Dedifferentiated amniotic fluid mesenchymal stem cell (primary cell): Measurements from ENCODE around the gene CDH15.
"Not testable (repeated sequence)": the region's sequence is repeated elsewhere in the genome, so short reads cannot be mapped to it uniquely, and the experiment has no call there.

ENCODE experiments used
- DNase-seq: peaks from one replicate; pipeline ENCODE4 v3.0.0-alpha.2; 2016; ENCODE audit errors: extremely low spot score

Gene CDH15

DNA sequence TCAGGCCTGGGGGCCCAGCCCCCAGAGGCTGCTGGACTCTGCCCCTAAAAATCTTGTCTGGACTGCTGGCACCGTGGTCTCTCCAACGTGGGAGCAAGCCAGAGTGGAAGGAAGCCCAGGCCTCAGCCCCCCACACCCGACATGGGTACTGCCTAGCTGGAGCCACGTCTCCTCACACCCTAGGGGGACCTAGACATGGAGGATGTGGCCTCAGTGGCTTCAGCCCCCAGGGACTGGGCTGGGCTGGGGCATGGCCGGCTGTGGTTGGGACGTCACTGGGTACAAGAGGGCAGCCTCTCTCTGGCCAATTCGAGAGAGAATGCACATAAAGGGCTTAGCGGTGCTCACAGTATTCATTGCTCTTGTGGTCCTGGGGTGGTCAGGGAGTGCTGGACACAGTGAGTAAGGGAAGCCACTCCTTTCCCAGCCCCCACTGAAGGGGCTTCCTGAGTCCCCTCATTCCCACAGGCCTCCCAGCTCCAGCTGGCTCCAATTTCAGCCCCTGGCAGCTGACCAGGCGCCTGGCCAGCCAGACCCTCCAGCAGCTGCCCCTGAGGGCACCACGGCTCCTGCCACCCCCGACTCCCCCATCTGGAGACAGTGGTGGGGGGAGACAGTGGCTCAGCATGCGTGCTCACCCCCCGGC is 1.1 kb downstream of the CDH15 start:
- no peak for DNase-seq

DNA sequence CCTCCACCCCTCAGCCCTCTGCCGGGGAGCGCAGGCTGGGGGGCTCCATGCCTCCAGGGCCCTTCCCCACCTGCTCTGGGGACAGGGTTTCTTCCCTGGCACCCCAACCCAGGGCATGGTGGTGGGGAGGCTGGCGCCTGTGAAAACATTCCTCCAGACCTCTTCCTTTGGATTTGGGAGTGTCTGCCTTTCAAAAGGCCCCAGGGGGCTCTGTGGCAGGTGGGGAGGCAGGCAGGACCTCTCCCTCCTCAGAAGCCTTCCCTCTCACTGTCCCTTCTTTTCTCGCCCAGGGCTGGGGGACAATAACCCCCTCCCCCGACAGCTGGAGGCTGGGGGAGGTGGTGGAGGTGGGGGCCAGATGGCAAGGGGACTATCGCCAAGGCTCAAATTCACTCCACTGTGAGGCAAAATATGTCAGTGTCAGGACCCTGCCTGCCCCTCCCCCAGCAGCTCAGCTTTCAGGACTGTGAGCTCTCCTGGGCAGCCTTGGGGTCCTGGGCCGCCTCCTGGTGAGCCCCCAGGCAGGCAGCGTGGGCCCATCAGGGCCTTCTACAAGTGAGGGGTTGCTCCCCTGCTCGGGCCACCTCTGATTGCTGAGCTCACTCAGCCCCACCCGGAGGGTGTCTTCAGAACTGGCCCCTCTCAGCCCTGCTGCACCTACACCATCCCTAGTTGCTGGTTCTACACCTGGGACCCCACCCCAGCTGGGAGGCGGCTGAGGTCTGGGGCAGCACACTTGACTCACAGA is 1.8 kb downstream of the CDH15 start:
- no peak for DNase-seq

DNA sequence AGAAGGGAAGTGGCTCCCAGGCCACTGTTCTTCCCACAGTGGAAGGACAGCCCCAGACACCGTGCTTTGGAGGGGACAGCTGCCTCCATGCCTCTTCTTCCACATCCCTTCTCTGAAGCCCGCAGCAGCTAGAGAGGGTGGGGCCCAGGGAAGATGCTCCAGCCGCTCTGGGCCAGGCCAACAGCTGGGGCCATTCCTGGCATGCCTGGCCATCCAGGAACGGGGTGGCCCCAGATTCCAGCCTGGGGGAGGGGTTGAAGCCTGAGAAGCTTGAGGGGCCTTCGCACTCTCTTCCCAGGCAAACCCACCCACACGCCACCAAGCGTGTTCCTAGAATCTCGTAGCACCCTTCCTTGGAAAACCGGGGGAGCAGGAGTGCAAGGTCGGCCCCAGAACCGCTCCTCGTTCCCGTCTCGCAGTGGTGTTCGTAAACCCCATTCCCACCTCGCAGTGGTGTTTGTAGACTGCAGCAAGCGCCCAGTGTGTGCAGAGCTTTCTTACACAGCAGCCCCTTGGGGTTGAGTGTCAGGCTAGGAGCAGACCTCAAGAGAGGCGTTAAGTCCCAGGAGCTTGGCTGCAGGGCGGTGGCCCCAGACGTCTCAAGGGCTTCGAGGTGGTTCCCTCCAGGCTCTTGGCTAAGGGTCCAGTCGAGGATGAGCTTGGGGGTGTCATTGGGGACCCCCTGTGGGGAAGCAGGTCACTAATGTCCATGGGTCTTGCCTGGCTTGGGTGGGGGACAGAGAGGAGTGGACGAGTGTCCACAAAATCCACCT is 2.7 kb downstream of the CDH15 start:
- DNase-seq = no peak

DNA sequence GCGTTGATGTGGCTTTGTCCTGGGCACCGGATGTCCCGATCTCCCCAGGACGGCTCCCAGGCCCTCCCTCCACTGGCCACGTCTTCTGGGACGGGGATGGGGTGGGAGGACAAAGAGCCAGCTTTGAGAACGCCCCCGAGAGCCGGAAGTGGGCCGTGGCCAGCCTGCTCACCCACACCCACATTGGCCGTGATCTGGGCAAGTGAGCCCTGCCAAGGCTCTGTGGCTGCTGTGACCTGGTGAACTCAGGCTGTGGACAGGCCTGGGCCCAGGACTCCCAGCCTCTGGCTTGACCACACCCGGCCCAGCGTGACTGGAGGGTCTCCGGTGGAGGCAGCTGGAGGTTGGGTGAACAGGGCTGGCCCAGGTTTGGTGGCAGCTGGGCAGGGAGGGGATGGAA is 3.3 kb downstream of the CDH15 start:
- DNase-seq = no peak

DNA sequence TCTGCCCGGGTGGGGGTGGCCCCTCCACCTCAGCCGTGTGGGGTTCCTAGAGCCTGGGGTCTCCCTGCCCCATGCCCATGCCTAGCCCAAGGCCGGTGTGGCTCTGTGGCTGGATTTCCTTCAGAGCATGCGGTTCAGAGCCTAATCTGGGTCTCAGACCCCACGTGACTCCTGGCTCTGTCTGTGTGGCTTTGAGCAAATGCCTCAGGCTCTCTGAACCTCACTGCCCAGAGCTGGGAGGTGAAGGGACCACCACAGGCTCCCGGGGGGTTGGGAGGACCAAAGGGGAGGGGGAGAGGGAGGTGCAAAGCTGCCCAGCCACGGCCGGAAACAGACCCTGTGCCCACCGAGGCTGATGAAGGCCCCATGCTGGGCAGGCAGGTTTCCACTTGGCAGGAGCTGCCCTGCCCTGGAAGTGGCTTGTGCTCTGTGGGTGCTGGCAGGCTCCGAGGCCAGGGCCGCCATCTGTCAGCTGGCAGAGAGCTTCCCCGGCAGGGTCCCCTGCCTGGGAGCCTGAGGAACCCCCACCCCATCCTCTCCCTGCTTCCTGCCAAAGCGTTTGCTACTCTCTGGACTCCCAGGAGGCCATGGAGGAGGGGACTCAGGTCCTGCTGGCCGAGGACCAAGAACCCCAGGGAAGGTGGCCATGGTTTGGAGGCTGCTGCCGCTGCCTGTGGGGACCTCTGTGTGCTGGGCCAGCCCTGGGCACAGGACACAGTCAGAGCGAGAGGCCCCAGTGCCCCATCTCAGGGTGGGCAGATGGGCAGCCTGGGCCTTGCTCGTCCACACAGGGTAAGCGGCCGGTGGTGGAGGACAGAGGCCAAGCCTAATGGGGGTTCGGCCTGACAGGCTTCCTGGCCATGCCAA is 4.0 kb downstream of the CDH15 start:
- no peak for DNase-seq

DNA sequence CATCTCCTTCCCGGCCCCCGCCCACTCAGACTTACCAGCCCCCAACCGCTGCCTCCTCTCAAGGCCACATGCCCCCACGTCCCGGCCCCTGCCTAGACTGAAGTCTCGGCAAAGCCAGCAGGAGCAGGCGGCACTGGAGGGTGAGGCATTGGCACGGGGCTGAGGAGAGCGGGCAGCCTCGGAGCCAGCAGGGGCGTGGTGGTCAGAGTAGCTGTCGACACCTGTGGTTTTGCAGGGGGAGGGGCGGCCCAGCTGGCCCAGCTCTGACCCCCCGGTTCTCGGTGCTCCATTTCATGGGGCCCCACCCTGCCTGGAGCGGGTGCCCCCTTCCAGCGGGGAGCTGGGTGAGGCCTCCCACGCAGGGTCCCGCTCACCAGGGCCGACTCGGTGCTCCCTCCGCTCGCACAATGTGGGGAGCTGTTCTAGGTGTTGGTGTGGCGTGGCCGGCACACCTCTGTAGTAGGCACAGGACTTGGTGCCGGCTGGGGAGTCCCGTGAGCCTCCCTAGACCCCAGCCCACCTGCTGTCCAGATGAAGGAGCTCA is 4.7 kb downstream of the CDH15 start:
- no peak for DNase-seq

DNA sequence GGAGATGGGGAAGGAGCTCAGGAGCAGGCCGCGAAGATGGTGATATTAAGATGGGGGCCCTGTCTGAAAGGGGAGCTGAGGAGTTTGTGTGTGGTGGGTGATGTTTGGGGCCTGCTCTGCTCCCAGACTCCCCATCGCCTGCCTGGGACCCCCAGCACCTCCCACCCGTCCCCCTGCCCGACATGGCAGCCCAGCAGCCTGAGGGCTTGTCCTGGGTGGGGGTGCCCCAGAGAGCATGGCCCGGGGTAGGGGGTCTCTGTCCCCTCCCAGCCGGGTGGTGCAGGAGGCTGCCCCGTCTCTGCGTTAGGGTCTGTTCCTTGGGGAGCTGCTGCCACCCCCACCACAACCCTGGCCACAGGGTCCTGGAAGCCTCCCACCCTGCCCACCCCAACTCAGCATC is 5.2 kb downstream of the CDH15 start:
- no peak for DNase-seq

DNA sequence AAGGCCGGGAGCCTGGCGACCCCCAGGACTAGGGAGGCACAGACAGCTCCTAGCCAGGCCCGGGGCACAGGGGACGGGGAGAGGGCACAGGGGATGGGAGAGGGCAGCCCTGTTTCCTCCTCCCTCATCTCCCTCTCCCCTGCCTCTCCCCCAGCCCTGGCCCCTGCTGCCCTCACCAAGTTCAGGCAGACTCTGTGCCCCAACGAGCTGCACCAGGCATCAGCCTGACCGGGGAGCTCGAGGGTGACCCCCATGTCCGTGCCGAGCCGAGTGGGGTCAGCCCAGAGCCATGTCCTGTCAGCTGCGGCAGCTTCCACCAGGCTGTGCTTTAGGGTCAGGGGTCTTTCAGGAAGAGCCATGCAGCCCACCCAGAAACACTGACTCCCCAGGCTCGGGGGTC is 6.0 kb downstream of the CDH15 start:
- no peak for DNase-seq

DNA sequence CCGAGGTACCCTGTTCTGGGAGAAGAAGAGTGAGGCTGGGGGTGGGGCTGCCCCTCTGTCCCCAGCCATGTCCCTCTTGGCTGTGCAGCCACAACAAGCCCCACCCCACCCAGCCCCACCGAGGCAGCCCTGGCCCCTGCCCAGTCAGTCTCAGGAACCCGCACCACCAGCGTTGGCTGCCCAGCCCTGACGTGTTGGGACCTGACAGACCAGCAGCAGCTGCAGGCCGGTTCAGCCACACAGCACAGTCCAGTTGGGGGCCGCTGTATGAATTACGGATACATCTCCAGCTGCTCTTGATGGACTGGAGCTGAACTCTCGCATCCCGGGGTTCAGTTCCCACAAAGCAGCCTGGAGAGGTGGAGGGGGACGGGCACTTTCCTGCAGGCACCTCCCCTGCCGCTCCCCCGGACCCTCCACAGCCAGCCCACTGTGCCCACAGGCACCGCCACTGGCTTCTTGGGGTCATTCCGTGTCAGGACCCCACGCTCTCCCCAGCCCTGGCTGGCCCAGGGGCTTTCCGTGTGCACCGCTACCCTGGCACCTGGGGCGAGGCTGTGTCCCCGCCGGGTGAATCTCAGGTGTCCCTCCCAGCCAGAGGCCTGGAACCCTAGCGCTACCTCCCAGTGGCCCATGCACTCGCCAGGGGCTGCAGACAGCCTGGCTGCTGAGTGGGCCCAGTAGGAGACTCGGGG is 7.1 kb downstream of the CDH15 start:
- no peak for DNase-seq

DNA sequence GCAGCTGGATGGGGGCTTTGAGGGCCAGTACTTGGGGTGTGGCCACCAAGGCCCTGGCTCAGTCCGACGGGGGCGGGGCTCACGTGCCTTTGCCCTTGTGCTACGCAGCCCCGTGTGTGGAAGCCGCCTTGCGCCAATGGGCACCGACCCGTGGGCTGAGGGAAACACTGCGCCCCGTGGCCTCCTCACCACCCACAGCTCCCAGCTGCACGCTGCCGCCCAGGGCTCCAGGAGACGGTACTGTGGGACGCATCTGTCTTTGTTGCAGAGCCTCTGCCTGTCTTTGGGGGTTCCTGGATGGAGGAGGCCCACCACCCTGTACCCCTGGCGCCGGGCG is 7.6 kb downstream of the CDH15 start:
- DNase-seq = no peak

DNA sequence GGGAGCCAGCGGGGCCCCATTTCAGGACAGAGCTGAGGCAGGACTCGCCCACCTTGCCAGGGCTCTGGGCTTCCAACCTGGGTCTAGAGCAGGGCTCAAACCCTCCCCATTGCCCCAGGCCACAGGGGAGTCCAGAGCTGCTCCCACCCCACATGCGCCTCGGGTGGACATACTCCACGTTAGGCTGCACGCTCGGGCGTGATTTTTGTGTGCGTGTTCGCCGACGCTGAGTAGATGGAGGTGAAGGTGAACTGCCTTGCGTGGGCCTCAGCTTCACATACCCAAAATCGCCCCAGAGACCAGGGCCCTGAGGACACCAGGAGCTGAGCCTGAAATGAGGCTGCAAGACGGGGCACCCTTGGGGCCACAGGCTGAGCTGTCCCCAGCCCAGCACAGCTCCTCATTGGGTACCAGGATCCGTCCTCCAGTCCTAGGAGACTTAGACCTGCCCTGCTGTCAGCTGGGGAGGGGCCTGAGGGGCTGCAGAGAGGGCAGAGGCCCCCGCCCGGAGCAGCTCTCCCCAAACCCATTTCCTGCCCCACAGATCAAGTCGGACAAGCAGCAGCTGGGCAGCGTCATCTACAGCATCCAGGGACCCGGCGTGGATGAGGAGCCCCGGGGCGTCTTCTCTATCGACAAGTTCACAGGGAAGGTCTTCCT is 8.2 kb downstream of the CDH15 start:
- no peak for DNase-seq

DNA sequence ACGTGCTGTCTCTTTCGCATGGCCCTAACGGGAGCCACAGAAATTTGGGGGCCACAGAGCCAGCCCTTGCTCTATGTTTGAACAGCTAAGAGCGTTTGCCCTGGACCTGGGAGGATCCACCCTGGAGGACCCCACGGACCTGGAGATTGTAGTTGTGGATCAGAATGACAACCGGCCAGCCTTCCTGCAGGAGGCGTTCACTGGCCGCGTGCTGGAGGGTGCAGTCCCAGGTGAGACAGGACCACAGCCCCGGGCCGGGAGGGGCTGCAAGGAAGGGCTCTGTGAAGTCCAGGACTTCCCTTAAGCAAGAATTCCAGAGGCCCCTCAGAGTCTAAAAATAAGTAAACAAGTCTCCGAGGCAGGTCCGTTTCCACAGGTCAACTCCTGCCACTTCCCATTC is 11.9 kb downstream of the CDH15 start:
- DNase-seq = no peak

DNA sequence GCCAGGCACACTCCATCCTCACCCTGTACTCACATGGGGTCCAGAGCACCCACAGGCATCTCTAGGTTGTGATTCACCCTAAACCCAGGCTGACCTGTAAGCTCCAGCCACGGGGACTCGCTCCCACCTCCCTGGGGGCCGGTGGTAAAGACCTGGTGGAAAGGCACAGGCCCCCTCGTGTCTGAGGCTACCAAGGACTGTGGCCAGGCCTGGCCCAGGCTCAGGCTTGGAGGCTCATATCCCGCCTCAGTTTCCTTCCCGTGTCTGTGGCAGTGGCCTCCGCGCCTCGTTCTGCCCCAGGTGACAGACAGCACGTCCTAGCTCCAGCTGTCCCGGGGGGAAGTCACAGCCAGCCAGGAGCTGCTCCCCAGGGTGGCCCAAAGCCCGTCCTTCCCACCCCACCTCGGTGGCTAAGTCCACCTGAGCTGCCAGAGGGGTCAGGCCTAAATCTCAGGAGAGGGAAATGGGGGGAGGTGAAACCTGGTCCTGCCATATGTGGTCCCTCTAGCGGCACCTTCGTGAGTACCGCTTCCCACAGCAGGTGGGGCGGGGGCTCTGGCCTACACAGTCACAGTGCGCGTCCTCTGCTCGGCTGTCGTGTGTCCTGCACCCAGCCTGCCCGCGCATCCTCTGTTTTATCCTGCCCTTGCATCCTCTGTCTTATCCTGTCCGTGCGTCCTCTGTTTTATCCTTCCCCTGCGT is 12.6 kb downstream of the CDH15 start:
- DNase-seq = no peak

DNA sequence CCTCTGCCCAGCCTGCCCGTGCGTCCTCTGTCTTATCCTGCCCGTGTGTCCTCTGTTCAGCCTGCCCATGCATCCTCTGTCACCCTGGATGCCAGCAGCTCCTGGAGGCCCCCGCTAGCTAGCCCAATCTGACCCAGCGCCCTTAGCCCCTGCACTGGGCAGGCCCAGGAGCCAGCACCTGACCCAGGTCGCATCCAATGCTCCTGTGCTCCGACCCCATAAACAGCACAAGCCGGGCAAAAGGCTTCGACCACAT is 13.1 kb downstream of the CDH15 start:
- DNase-seq = no peak

DNA sequence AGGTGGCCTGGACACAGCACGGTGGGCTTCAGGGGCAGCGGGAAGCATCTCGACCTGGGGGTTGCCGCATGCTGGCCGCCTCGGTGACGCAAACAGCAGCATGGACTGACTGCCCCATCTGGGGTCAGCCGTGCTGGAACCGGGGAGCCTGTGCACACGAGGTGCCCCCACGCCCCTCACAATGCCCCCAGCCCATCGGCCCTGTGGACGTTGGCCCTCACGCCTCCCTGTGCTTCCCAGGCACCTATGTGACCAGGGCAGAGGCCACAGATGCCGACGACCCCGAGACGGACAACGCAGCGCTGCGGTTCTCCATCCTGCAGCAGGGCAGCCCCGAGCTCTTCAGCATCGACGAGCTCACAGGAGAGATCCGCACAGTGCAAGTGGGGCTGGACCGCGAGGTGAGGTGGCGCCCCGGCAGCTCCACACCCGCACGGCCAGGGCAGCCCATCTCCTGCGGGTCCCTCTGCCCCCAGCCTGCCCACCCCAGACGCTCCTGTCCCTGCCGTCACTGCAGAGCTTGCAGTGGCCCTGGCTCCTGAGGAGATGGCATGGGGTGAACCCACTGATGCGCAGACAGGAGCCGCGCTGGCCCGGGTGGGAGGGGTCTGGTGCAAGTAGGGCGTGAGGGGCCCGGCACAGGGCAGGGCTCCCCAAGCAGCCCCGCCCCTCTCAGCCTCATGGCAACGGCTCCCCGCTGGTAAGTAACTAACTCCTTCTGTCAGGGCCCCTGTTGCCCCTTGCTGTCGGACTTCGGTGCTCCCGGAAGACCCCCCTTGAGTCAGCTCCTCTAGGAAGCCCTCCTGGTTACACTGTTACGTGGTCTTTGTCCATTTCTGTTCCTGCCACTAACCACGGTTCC is 13.6 kb downstream of the CDH15 start:
- no peak for DNase-seq

DNA sequence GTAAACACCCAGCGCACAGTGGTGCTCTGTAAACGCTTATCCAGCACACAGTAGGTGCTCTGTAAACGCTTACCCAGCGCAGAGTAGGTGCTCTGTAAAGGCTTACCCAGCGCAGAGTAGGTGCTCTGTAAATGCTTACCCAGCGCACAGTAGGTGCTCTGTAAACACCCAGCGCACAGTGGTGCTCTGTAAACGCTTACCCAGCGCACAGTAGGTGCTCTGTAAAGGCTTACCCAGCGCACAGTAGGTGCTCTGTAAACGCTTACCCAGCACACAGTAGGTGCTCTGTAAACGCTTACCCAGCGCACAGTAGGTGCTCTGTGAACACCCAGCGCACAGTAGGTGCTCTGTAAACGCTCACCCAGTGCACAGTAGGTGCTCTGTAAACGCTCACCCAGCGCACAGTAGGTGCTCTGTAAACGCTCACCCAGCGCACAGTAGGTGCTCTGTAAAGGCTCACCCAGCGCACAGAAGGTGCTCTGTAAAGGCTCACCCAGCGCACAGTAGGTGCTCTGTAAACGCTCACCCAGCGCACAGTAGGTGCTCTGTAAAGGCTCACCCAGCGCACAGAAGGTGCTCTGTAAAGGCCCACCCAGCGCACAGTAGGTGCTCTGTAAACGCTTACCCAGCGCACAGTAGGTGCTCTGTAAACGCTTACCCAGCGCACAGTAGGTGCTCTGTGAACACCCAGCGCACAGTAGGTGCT is 14.5 kb downstream of the CDH15 start:
- not testable (repeated sequence) for DNase-seq

DNA sequence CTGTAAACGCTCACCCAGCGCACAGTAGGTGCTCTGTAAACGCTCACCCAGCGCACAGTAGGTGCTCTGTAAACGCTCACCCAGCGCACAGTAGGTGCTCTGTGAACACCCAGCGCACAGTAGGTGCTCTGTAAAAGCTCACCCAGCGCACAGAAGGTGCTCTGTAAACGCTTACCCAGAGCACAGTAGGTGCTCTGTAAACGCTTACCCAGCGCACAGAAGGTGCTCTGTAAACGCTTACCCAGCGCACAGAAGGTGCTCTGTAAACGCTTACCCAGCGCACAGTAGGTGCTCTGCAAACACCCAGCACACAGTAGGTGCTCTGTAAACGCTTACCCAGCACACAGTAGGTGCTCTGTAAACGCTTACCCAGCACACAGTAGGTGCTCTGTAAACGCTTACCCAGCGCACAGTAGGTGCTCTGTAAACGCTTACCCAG is 15.1 kb downstream of the CDH15 start:
- not testable (repeated sequence) for DNase-seq

DNA sequence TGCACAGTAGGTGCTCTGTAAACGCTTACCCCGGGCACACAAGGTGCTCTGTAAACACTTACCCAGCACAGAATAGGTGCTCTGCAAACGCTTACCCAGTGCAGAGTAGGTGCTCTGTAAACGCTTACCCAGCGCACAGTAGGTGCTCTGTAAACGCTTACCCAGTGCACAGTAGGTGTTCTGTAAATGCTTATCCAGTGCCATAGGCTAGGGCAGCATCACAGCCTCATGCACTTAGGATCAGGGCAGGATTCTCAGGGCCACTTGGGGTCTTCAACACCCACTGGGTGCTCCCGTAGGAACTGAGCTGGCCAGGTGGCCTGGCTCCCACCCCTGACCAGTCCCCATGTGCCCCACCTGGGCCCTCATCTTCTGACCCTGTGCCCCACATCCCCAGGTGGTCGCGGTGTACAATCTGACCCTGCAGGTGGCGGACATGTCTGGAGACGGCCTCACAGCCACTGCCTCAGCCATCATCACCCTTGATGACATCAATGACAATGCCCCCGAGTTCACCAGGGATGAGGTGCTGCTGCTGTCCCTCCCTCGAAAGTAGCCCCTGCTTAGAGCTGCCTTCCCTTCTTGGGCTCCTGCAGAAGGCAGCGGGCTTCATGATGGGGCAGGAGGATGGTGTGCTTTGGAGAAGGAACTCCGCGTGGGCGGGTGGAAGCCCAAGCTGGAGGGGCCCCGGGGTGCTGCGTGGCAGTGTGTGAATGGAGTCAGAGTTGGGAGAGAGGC is 15.7 kb downstream of the CDH15 start:
- no peak for DNase-seq
